ENCODE measurements around the gene CTXND1. TPM values are rescaled to one million over a fixed set of nuclear protein-coding genes. Genes with fewer than 3 reads are reported as not detected.
A peak's percentile ranks its signal among the peaks of the same experiment; 100 is the strongest.

Gene CTXND1
- polyA plus RNA-seq, 2 of the 4 experiments (the other 2 are of a cell fraction), result not detected

- ATAC-seq, result no peak
- ChIA-PET POLR2A (no interaction called here), CTCF (no interaction called here)
- peaks cover 6% of the 10 kb centered on the region; the same call in 1 of the 3 replicates for H3K4me1 ChIP-seq
- H3K9me3 ChIP-seq, result 0 out of 3 replicates have a peak, but pooled peaks cover 5% of the 10 kb centered on the region
- H3K4me2 ChIP-seq, result peak overlapping the region; percentile 96; the same call in 2 of the 3 replicates
- peak; percentile 36 for FAIRE-seq
- 78% methylated on average over 20 of the region's 20 CpGs for WGBS (ENCODE audit: missing lambda C conversion rate)
- H3K4me3 ChIP-seq, result no peak overlapping the region; the same call in 2 of the 3 replicates
- TF ChIP-seq ZNF302 (CRISPR knock-in tag; IDR thresholded peaks at IDR 0.05), result no peak
- no peak for TF ChIP-seq HES2 (IDR thresholded peaks at IDR 0.05)
- no peak for TF ChIP-seq HEYL (CRISPR knock-in tag; IDR thresholded peaks at IDR 0.05)
- no peak for TF ChIP-seq RAD21 (conservative IDR thresholded peaks at IDR 0.05 in 1 of 2, IDR thresholded peaks at IDR 0.05 in 1 of 2)
- TF ChIP-seq EHMT2 (IDR thresholded peaks at IDR 0.05; ENCODE audit: low read depth), result no peak
- no peak for TF ChIP-seq KDM5A (IDR thresholded peaks at IDR 0.05)
- TF ChIP-seq CBX8 (IDR thresholded peaks at IDR 0.05), result peak; percentile 80
- TF ChIP-seq PBX3 (IDR thresholded peaks at IDR 0.05), result no peak
- TF ChIP-seq EHF (CRISPR knock-in tag; IDR thresholded peaks at IDR 0.05), result no peak
- TF ChIP-seq NFE2L2 (conservative IDR thresholded peaks at IDR 0.05; ENCODE audit: low read length), result no peak
- no peak for TF ChIP-seq ZC3H11A (IDR thresholded peaks at IDR 0.05)
- TF ChIP-seq RARB (CRISPR knock-in tag; IDR thresholded peaks at IDR 0.05), result no peak
- TF ChIP-seq RNF2 (IDR thresholded peaks at IDR 0.05; ENCODE audit: borderline replicate concordance, low read depth), result 0 out of 2 replicates have a peak, but pooled peaks have one; percentile 18
- TF ChIP-seq SMC3 (IDR thresholded peaks at IDR 0.05), result no peak
- no peak for TF ChIP-seq JUN (IDR thresholded peaks at IDR 0.05)
- TF ChIP-seq SREBF2 (IDR thresholded peaks at IDR 0.05), result no peak
- DNase-seq (ENCODE audit: low read depth in 1 of 2, low spot score in 1 of 2), result no peak
- H3K27ac ChIP-seq, result no peak overlapping the region
Observed at GRCh38 chr15:80250614-80251427, 1.2 kb downstream of the CTXND1 start.

GRCh38 chr15:80249973-80250372 lies 2.0 kb downstream of the CTXND1 start:
- FAIRE-seq (peak; percentile 86), ATAC-seq (no peak), DNase-seq (ENCODE audit: low read depth in 1 of 2, low spot score in 1 of 2) (no peak)
- Histone ChIP-seq H3K4me2 (no peak overlapping the region), H3K4me1 (peaks cover 6% of the 10 kb centered on the region; the same call in 1 of the 3 replicates), H3K9me3 (0 out of 3 replicates have a peak, but pooled peaks cover 5% of the 10 kb centered on the region), H3K27ac (no peak overlapping the region), H3K4me3 (no peak overlapping the region)
- CTCF ChIA-PET, result interaction anchor here (1.9 kb wide), 1 partner anchor 9 kb away, joined by 4 read pairs; no protein-coding TSS in a partner anchor
- POLR2A ChIA-PET, result no interaction called here
- 39% methylated on average over 2 of the region's 2 CpGs for WGBS (ENCODE audit: missing lambda C conversion rate)
- TF ChIP-seq HEYL (CRISPR knock-in tag; IDR thresholded peaks at IDR 0.05) (no peak), PBX3 (IDR thresholded peaks at IDR 0.05) (no peak), ZSCAN20 (CRISPR knock-in tag; IDR thresholded peaks at IDR 0.05) (no peak), NPAS2 (CRISPR knock-in tag; IDR thresholded peaks at IDR 0.05; ENCODE audit: borderline replicate concordance) (no peak), GATA3 (IDR thresholded peaks at IDR 0.05; ENCODE audit: borderline replicate concordance) (no peak), BHLHE40 (IDR thresholded peaks at IDR 0.05; ENCODE audit: low read depth, low read length) (no peak)

- FAIRE-seq (no peak), ATAC-seq (no peak), DNase-seq (ENCODE audit: low read depth in 1 of 2, low spot score in 1 of 2) (no peak)
- no peaks in the 10 kb centered on the region for H3K9me3 ChIP-seq
- no peak overlapping the region for H3K4me2 ChIP-seq
- 4% methylated on average over 1 of the region's 1 CpG for WGBS (ENCODE audit: missing lambda C conversion rate)
- peaks cover 5% of the 10 kb centered on the region; the same call in 1 of the 3 replicates for H3K4me1 ChIP-seq
- POLR2A ChIA-PET, result no interaction called here
- TF ChIP-seq KDM5A (IDR thresholded peaks at IDR 0.05) (no peak), HOXB13 (CRISPR knock-in tag; IDR thresholded peaks at IDR 0.05; ENCODE audit: low read depth) (no peak), CBX8 (IDR thresholded peaks at IDR 0.05) (no peak), PHF8 (IDR thresholded peaks at IDR 0.05; ENCODE audit: borderline replicate concordance, low read depth) (no peak), ZFP36 (IDR thresholded peaks at IDR 0.05; ENCODE audit: borderline replicate concordance, partially characterized antibody) (no peak)
- no peak overlapping the region for H3K4me3 ChIP-seq
- CTCF ChIA-PET, result no interaction called here
- H3K27ac ChIP-seq, result no peak overlapping the region
Observed at GRCh38 chr15:80247320-80247719, 4.7 kb downstream of the CTXND1 start.
